ENCODE data around the gene MYO5B. TPM values are rescaled to one million over a fixed set of nuclear protein-coding genes. Genes with fewer than 3 reads are reported as not detected.
A peak's percentile ranks its signal among the peaks of the same experiment; 100 is the strongest.

MYO5B gene
- total and polyA plus RNA-seq, 10 of the 15 experiments (the other 5 are each of a cell fraction or from before 2014, with no cell fraction given) = 2.5 to 4.5 (median 3.3) TPM

GRCh38 chr18:49874238-49874637 lies 320.7 kb downstream of the MYO5B start (continued):
- TF ChIP-seq ATF2 (IDR thresholded peaks at IDR 0.05; ENCODE audit: low read length) (peak; percentile 30; the same call in 1 of the 2 replicates), NR2F1 (conservative IDR thresholded peaks at IDR 0.05) (no peak), JUNB (IDR thresholded peaks at IDR 0.05) (peak; percentile 71)

- in situ Hi-C loops (cut with MboI) = no loop called here
- SMC1A ChIA-PET (ENCODE audit: uncharacterized antibody, unreplicated experiment) = no interaction called here
These were observed 325.6 kb downstream of the MYO5B start for GRCh38 chr18:49869354-49869753.

More at GRCh38 chr18:49869354-49869753, 325.6 kb downstream of the MYO5B start:
- Histone ChIP-seq H3K27me3 (replicated peaks in 1 of 2; ENCODE audit: control insufficient read depth in 2 of 2, insufficient read depth in 2 of 2, low read length in 1 of 2) (no peaks in the 10 kb centered on the region; a peak in 2 of 4 replicates), H3K4me3 (no peak overlapping the region), H3K9ac (ENCODE audit: control insufficient read depth, insufficient read depth, low read length) (no peak overlapping the region), H3K4me1 (ENCODE audit: control insufficient read depth, insufficient read depth, low read length) (peaks cover 3% of the 10 kb centered on the region), H3K27ac (ENCODE audit: control insufficient read depth, insufficient read depth) (no peak overlapping the region), H3K4me2 (ENCODE audit: control insufficient read depth, insufficient read depth) (no peak overlapping the region), H3K36me3 (ENCODE audit: control insufficient read depth in 2 of 2, insufficient read depth in 2 of 2, low read length in 1 of 2) (no peaks in the 10 kb centered on the region), H3K79me2 (ENCODE audit: control insufficient read depth, insufficient read depth, low read length) (no peaks in the 10 kb centered on the region), H2AFZ (ENCODE audit: control insufficient read depth, low read depth, low read length) (no peak overlapping the region), H3K9me3 (replicated peaks; ENCODE audit: control insufficient read depth, insufficient read depth, low read length) (no peaks in the 10 kb centered on the region), H4K20me1 (ENCODE audit: control insufficient read depth, insufficient read depth) (no peaks in the 10 kb centered on the region)
- BruUV-seq (replicated peaks) = no TSS peak
- intact Hi-C loops (cut with micrococcal nuclease; ENCODE audit: unreplicated experiment) = loop anchor here (10.0 kb wide), 1 partner anchor 335 kb away; no protein-coding TSS in a partner anchor
- FAIRE-seq = no peak
- DNase-seq (ENCODE audit: low read depth, low spot score) = no peak
- no peak for ATAC-seq
- ChIA-PET RAD21 (ENCODE audit: unreplicated experiment) (interaction anchor here (0.9 kb wide), 1 partner anchor 10 kb away, joined by 3 read pairs; no protein-coding TSS in a partner anchor), CTCF (interaction anchor here (1.2 to 4.1 kb wide), 3 partner anchors 10 to 560 kb away, joined by 3 to 23 read pairs (median 8); no protein-coding TSS in a partner anchor), POLR2A (no interaction called here)
- 62% methylated on average over 6 of the region's 6 CpGs for WGBS (ENCODE audit: insufficient coverage, insufficient replicate concordance, low lambda C conversion rate, missing lambda C conversion rate)
- TF ChIP-seq HDAC2 (IDR thresholded peaks at IDR 0.05) = no peak
- no peak for TF ChIP-seq CREM (IDR thresholded peaks at IDR 0.05; ENCODE audit: low read depth)
- no peak for TF ChIP-seq FOXM1 (IDR thresholded peaks at IDR 0.05; ENCODE audit: low read depth, low read length)
- no peak for TF ChIP-seq RELB (IDR thresholded peaks at IDR 0.05; ENCODE audit: low read depth)
- TF ChIP-seq NR2F1 (conservative IDR thresholded peaks at IDR 0.05) = no peak
